WTC11 (cell line): ENCODE data around the gene CSRP3. TPM values are rescaled to one million over a fixed set of nuclear protein-coding genes. Genes with fewer than 3 reads are reported as not detected.

Experiments
- ATAC-seq: fragments of 200-7000 bp; cut with Tn5 transposase; 2 replicates; pipeline ENCODE4 v1.10.0; 2021; ENCODE audit warnings: mild to moderate bottlenecking, moderate library complexity
- CTCF ChIA-PET: fragments of 300-600 bp; sonication (Branson Sonifier 250); formaldehyde crosslinking; loops from one replicate; lab custom pipeline; 2021; ENCODE audit warnings: antibody characterized with exemption; lab: Charles Lee
- POLR2A ChIA-PET: fragments of 350-600 bp; sonication (Branson Sonifier 250); formaldehyde crosslinking; loops from one replicate; lab custom pipeline; 2021; ENCODE audit warnings: antibody characterized with exemption; lab: Charles Lee
- DNase-seq: peaks from one replicate; pipeline ENCODE4 v3.0.0; 2021; ENCODE audit warnings: low spot score
- H3K27ac Mint-ChIP-seq: 2 replicates; pipeline ENCODE4 v1.8.0; 2021; ENCODE audit warnings: mixed read lengths
- H3K27me3 Mint-ChIP-seq: 2 replicates; pipeline ENCODE4 v1.8.0; 2021; ENCODE audit warnings: low read depth, mild to moderate bottlenecking, moderate library complexity, mixed read lengths
- H3K36me3 Mint-ChIP-seq: 2 replicates; pipeline ENCODE4 v1.8.0; 2021; ENCODE audit warnings: mixed read lengths
- H3K4me1 Mint-ChIP-seq: 2 replicates; pipeline ENCODE4 v1.8.0; 2022; ENCODE audit warnings: mixed read lengths
- H3K4me3 Mint-ChIP-seq: 2 replicates; pipeline ENCODE4 v1.8.0; 2021; ENCODE audit warnings: mild to moderate bottlenecking, moderate library complexity, mixed read lengths
- H3K9me3 Mint-ChIP-seq: 2 replicates; pipeline ENCODE4 v1.8.0; 2021; ENCODE audit warnings: mixed read lengths
- ATF1 ChIP-seq: sonication (generic); formaldehyde crosslinking; IDR thresholded peaks from 2 replicates; pipeline ENCODE4 v1.8.1; 2023; ENCODE audit warnings: mild to moderate bottlenecking, moderate library complexity, missing genetic modification reagents
- ATF6 ChIP-seq: sonication (generic); formaldehyde crosslinking; IDR thresholded peaks from 2 replicates; pipeline ENCODE4 v1.8.1; 2023; ENCODE audit warnings: mild to moderate bottlenecking, missing genetic modification reagents
- CREB1 ChIP-seq: sonication (generic); formaldehyde crosslinking; IDR thresholded peaks from 2 replicates; pipeline ENCODE4 v1.8.0; 2023; ENCODE audit warnings: mild to moderate bottlenecking, missing genetic modification reagents
- ERG ChIP-seq: fragments of 250-450 bp; sonication (Bioruptor Pico); IDR thresholded peaks from 2 replicates; pipeline ENCODE4 v1.8.0; 2021; ENCODE audit warnings: mild to moderate bottlenecking
- GABPB1 ChIP-seq: sonication (generic); formaldehyde crosslinking; IDR thresholded peaks from 2 replicates; pipeline ENCODE4 v1.8.1; 2023; ENCODE audit warnings: mild to moderate bottlenecking, missing genetic modification reagents
- GTF2I ChIP-seq: fragments of 250-450 bp; sonication (Bioruptor Pico); conservative IDR thresholded peaks from 2 replicates; pipeline ENCODE4 v1.4.0; 2021; ENCODE audit warnings: mild to moderate bottlenecking
- HMGA2 ChIP-seq: fragments of 250-450 bp; sonication (Bioruptor Pico); IDR thresholded peaks from 2 replicates; pipeline ENCODE4 v1.4.0; 2021; ENCODE audit warnings: mild to moderate bottlenecking, moderate library complexity
- RELA ChIP-seq: sonication (generic); formaldehyde crosslinking; IDR thresholded peaks from 2 replicates; pipeline ENCODE4 v1.8.1; 2022; ENCODE audit warnings: missing genetic modification reagents, mild to moderate bottlenecking, borderline replicate concordance
- SMAD4 ChIP-seq: sonication (generic); formaldehyde crosslinking; IDR thresholded peaks from 2 replicates; pipeline ENCODE4 v1.8.0; 2022; ENCODE audit warnings: mild to moderate bottlenecking, missing genetic modification reagents
- USF2 ChIP-seq: sonication (generic); formaldehyde crosslinking; IDR thresholded peaks from 2 replicates; pipeline ENCODE4 v1.8.1; 2023; ENCODE audit warnings: mild to moderate bottlenecking, missing genetic modification reagents, moderate library complexity
- ZNF263 ChIP-seq: sonication (generic); formaldehyde crosslinking; IDR thresholded peaks from 2 replicates; pipeline ENCODE4 v1.8.1; 2022; ENCODE audit warnings: low read depth, mild to moderate bottlenecking, moderate library complexity, missing genetic modification reagents
- ZNF423 ChIP-seq: fragments of 250-450 bp; sonication (Bioruptor Pico); IDR thresholded peaks from 2 replicates; pipeline ENCODE4 v2.1.2; 2022; ENCODE audit warnings: mild to moderate bottlenecking, moderate library complexity
- total RNA-seq: library from RNA; stranded (reverse); gene quantifications from 3 replicates; pipeline ENCODE4 v1.2.3, GENCODE V29; 2021
- TF ChIP-seq, protein P1 (sequence below): sonication (generic); formaldehyde crosslinking; IDR thresholded peaks from 2 replicates; pipeline ENCODE4 v1.8.0; 2023; ENCODE audit warnings: missing genetic modification reagents, mild to moderate bottlenecking, borderline replicate concordance

Gene CSRP3
- total RNA-seq, 1 experiment from 2014 or later: not detected

- TF ChIP-seq, protein P1, sequence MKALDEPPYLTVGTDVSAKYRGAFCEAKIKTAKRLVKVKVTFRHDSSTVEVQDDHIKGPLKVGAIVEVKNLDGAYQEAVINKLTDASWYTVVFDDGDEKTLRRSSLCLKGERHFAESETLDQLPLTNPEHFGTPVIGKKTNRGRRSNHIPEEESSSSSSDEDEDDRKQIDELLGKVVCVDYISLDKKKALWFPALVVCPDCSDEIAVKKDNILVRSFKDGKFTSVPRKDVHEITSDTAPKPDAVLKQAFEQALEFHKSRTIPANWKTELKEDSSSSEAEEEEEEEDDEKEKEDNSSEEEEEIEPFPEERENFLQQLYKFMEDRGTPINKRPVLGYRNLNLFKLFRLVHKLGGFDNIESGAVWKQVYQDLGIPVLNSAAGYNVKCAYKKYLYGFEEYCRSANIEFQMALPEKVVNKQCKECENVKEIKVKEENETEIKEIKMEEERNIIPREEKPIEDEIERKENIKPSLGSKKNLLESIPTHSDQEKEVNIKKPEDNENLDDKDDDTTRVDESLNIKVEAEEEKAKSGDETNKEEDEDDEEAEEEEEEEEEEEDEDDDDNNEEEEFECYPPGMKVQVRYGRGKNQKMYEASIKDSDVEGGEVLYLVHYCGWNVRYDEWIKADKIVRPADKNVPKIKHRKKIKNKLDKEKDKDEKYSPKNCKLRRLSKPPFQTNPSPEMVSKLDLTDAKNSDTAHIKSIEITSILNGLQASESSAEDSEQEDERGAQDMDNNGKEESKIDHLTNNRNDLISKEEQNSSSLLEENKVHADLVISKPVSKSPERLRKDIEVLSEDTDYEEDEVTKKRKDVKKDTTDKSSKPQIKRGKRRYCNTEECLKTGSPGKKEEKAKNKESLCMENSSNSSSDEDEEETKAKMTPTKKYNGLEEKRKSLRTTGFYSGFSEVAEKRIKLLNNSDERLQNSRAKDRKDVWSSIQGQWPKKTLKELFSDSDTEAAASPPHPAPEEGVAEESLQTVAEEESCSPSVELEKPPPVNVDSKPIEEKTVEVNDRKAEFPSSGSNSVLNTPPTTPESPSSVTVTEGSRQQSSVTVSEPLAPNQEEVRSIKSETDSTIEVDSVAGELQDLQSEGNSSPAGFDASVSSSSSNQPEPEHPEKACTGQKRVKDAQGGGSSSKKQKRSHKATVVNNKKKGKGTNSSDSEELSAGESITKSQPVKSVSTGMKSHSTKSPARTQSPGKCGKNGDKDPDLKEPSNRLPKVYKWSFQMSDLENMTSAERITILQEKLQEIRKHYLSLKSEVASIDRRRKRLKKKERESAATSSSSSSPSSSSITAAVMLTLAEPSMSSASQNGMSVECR (CRISPR knock-in tag): no peak
These were observed 17.1 kb upstream of the CSRP3 start (continued) for GRCh38 chr11:19218786-19219460.

- no peak for ATAC-seq
- TF ChIP-seq RELA (CRISPR knock-in tag) (no peak), CREB1 (CRISPR knock-in tag) (no peak), USF2 (CRISPR knock-in tag) (no peak), ZNF423 (CRISPR knock-in tag) (no peak), ZNF263 (CRISPR knock-in tag) (no peak), ERG (no peak)
- ChIA-PET POLR2A (interaction anchor here (1.2 kb wide), 1 partner anchor 10 kb away, joined by 3 read pairs; no protein-coding TSS in a partner anchor), CTCF (no interaction called here)
- H3K4me1 Mint-ChIP-seq: peaks cover 7% of the 10 kb centered on the region
- peaks cover 11% of the 10 kb centered on the region for H3K9me3 Mint-ChIP-seq
- H3K27ac Mint-ChIP-seq: no peak overlapping the region
- no peak overlapping the region for H3K4me3 Mint-ChIP-seq
- no peak for DNase-seq
- H3K36me3 Mint-ChIP-seq: peaks cover 12% of the 10 kb centered on the region
- no peaks in the 10 kb centered on the region for H3K27me3 Mint-ChIP-seq
These were observed 16.4 kb upstream of the CSRP3 start for GRCh38 chr11:19218216-19218615.

DNA sequence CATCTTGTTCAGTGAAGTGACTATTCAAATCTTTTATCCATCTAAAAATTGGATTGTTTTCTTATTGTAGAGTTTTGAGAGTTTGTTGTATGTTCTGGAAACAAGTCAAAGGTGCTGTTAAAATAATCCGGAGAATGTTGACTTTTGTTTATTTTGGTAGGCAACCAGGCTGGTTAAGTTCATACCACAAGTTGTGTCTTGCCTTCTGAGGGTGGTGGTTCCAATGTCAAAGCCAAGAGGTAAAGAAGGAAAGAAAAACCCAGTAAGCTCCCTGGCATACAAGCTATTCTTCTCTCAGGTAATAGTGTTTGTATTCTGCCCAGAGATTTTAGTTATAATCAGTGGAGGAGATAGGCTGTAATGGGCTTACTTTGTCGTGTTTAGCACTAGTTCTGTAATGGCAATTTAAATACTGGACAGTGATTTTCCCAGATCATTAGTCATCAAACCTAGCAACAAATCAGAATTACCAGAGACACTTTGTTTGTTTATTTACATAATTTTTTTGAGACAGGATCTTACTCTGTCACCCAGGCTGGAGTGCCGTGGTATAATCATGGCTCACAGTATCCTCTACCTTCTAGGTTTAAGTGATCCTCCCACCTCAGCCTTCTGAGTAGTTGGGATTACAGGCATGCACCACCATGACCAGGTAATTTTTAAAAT is 15.1 kb upstream of the CSRP3 start:
- Mint-ChIP-seq H3K36me3 (no peaks in the 10 kb centered on the region), H3K9me3 (no peaks in the 10 kb centered on the region; the same call in 1 of the 2 replicates), H3K4me1 (peaks cover 7% of the 10 kb centered on the region), H3K4me3 (no peak overlapping the region), H3K27me3 (no peaks in the 10 kb centered on the region), H3K27ac (no peak overlapping the region)
- DNase-seq (no peak), ATAC-seq (no peak)
- ChIA-PET CTCF (no interaction called here), POLR2A (no interaction called here)
- TF ChIP-seq ZNF423 (CRISPR knock-in tag) (no peak), HMGA2 (CRISPR knock-in tag) (no peak), ATF6 (CRISPR knock-in tag) (no peak), GABPB1 (CRISPR knock-in tag) (no peak), ATF1 (CRISPR knock-in tag) (no peak), SMAD4 (CRISPR knock-in tag) (no peak), GTF2I (CRISPR knock-in tag) (no peak)
